SIG-M5 (cell line): ENCODE results near the gene NPAS3.

Source experiments
- DNase-seq: peaks from one replicate; lab custom pipeline; 2025; lab: John Stamatoyannopoulos, UW

NPAS3 gene

DNA sequence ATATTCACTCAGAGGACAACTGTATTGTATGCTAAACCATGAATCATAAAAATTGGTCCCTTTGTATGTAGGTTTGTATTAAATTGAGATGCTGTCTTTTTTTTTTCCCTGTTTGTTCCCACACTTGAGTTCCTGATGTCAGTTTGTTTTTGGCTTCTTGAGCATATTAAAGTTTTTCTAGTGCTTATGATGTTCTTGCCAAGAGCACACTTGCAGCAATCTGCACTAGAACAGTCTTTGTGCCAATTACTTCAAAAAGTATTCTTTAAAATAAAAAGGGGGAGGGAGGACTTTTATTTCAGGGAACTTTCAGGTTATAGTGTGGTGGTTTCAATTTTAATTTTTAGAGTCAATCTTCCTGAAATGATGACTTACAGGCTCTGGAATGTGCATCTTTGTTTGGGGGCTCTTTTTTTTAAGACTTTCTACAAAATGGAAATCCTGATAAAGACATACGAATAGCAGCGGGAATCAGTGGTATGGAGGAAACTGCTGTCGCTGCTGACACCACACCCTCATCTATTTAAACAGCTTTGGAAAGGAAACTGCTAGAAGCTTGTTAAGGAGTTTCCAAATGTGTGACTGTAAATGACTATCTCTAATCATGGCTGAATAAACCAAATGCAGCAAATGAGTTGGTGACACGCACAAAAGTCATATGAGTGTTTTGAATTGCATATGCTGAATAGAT, 823.6 kb downstream of the NPAS3 start:
- no peak for DNase-seq

DNA sequence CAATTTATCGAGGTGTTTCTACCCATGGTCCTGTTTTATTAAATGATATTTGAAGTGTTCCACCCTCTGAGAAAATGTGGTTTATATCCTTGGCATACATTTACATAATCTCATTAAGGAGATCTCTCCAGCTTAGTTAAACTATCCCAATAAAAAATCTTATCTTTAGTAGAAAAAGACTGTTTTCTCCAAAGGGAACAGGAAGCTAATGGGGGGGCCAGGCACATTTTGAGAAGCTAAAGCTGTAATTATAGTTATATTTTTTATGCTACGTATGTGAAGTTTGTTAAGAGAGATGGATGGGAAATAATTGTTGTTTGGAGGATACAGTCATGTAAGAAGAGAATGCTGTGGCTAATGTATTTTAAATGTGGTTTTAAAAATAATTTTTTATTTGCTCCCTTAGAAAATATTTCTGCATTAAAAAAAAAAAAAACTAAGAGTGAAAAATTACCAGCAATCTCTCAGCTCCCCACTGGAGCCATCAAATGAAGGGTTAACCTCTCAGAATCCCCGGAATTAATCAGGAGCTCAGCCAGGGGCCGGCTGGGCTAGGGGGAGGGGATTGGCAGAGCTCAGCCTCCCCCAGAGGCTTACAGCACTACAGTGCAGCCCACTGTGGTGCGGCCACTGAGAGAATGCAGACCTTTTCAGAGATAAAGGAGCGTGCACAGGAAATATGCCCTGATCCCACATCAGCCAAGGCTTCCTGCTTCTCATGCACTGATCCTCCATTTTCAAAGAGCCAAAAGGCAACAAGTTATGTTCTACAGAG, 826.4 kb downstream of the NPAS3 start:
- DNase-seq, result no peak

DNA sequence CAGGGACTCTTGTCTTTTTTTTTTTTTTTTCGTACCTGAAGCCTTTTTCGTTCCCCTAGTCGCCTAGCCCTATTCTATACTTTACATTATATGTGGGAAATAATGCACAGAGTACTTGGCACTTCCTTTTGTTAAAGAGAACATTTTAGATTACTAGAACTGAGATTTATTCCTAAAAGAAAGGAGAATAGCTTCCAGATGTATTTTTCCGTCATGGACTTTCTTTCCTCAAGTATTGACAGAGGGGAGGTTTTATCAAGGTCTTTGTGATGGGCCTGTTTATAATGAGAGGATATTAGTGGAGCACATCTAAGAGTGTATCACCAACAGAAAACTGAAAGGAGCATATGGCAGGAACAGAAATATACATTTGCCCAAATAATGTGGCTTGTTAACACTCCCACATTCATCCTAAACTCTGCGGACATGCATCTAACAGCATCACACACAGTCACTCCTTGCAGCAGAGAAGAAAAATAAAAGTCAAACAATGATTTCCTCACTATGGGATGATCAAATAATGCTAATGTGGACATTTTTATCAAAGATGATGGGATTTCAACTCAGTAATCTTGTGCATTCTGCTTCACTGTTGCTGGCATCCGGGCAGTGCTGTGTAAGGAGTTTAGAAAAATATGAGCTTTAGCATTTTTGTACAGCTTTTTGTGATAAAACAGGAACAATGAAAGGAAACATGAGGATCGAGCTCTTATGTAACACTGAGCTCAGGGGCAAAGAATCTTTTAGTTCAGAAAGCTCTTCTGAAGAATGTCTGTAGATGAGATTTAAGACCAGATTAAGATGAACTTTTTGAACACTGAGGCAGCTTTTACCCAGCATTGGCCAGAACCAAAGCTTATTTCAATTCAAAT, 829.1 kb downstream of the NPAS3 start:
- no peak for DNase-seq

DNA sequence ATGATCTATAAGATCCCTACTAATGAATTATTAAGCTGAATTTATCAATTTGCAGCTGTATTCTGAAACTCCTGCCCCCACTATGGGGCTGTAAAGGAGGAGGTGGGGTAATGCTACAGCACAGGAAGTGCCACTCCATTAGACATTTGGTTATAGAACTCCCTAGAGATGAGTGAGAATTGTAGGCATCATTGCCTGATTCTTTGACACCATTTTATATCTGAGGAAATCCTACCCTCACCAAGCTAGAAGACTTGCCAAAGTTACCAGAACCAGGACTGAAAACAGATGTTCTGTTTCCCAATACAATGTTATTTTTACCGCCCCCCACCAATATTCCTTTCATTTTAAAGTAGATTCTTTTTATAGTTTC, 829.8 kb downstream of the NPAS3 start:
- DNase-seq, result no peak

DNA sequence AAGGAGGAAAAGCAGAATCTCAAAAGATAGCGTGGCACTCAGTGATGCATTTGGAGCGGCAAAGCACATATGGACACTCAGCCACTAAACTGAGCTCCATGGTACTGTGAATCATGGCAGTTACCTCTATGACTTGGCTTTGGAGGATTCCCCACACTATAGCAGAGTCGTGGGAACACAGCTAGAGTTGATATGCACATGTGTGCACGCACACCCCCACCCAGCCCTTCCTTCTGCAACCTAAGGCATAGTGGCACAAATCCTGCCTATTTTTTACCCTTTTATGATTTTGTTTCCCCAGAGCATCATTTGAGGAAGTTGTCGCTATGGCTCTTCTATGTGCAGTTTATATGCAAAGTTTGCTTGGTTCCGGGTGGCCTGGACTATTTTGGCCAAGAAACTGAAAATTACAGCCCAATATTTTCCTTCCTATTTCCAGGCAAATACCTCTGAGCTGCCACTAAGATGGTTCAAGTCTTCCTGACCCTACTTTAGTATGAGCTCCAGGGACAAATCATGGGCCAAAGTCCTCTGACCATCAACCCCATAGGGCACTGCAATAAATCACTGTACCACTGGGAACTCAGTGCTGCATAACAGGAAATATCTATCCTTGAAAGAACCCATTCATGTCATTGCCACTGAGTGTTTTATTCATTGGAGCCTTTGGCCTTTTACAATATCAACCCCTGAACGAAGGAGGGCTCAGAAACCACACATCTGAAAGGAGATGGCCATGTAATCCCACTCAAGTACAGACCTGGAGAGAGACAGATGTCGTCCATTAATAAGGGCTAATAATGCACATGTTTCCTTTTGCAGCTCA, 834.7 kb downstream of the NPAS3 start:
- no peak for DNase-seq

DNA sequence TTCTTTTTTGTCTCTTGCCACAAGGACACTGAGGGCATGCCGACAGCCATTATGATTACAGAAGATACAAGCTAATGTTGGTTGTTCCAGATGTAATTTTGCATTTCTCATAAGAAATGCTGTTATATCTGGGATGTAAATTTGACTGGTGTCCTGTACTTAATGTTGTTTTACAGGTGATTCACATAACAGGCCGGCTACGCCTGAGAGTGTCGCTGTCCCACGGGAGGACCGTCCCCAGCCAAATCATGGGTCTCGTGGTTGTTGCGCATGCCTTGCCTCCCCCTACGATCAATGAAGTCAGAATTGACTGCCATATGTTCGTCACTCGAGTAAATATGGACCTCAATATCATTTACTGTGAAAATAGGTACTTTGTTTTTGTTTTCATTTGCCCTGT, 835.5 kb downstream of the NPAS3 start:
- DNase-seq, result no peak

DNA sequence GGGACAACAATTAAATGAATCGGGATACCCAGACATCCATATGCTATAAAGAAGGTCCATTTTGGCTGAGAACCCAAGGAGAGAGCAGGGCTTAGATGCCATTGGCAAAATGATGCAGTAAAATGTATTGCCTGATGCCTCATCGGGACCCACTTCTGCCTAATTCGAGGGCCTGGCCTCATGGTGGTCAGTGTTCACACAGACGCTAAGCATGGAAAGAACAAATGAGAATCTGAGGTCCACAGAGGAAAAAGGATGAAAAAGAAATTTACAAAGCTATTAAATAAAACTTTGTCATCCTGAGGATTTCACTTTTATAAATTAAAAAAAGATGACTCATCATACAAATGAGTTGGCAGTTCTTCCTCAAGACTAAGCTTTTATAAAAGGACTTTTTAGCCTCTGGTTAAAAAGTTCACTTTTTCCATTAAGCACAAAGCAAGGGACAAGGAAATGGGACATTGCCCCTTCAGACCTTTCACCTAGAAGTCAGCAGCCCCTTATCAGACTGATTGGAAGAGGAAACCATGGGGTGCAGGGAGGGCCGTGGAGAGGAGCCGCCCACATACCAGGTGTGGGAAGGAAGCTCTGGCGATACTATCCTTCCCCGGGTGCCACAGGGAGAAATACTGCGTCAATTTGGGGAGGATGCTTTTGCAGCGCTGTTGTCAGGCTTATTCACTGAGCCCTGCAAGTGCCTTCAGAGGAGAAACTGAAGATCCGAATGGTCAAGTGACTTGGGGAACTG, 836.2 kb downstream of the NPAS3 start:
- no peak for DNase-seq

DNA sequence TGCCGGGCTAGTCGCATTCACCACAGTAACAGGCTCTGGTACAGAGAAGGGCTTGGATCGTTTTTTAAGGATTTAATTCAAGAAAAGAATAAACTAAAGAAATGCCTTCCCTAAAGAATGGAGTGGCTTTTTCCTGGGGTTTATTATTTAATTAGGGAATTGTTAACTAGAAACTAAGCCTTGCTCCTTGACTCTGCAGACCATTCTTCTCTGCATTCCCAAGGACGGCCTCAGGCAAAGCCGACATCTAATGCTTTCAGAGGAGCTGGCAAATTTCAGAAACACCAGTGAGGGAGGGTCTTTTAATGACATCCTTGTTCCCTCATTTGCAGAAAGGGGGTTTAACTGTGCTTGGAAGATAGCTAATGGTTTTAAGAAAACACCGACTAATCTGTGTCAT, 838.2 kb downstream of the NPAS3 start:
- DNase-seq, result no peak

DNA sequence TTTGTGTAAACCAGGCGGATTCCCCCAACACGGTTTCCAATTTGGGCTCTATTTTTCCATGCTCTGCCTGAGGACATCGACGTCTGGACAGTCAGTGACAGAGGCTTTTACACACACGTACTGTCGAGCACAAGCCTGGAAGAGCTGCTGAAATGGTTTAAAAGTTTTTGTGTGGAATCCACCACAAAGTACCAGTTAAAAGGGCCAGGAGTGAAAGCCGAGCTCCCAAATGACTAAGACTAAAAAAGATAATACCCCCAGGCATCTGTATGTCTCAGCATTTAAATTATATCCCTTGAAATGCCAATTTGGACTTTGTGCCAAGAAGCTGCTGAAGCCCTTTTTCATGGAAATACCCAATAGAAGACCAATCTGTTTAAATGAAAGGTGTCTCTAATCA, 839.0 kb downstream of the NPAS3 start:
- DNase-seq, result no peak

DNA sequence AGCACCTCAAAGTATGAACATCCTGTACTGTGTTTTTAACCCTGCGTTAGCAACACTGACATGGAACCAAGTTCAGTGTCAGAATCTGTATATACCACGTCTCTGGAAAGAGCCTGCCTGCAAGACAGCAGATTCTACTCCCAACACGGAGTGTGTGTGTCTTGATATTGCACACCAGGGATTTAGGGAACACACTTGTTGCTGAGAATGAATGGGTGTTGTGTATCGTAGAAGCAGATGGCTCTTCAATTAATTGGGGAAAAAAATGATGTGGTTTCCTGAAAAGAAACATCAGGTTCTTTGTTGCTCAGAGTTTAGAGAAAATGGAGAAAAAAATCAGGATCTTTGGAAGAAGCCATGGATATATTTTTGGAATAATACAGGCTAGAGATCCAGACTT, 841.4 kb downstream of the NPAS3 start:
- no peak for DNase-seq

DNA sequence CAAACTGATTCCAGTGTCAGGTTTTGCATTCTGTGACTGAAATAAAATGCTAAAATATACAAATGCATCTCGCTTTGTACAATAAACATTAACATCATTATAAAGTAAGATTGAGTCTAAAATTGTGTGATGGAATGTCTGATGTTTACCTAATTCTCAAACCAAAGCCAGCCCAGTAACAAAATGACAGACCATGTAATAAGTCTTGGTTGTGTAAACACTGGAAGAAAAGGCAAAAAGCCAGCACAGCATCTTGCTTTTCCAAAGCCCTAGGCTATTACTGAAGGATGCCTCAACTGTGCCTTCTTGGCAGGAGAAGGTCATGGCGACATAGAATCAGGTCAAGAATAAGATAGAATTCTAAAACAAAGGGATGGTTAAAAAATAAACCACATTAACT, 842.6 kb downstream of the NPAS3 start:
- no peak for DNase-seq

DNA sequence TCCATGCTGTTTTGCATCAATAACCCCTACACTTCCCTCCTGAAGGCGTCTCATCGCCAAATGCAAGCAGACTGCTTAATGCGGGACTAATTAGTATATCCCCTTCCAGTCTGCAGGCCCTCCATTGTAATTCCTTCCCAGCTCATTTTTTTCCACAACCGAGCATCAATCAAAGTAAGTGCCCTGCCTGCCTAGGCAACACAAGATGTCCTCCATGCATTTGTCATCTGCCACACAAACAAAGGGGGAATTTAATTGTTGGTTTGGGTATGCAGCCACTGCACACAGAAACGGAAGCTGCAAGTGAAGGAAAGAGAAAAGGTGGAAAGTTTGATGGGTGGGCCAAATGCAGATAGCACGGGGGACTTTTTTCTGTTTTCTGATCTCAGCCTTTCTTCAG, 844.2 kb downstream of the NPAS3 start:
- no peak for DNase-seq

DNA sequence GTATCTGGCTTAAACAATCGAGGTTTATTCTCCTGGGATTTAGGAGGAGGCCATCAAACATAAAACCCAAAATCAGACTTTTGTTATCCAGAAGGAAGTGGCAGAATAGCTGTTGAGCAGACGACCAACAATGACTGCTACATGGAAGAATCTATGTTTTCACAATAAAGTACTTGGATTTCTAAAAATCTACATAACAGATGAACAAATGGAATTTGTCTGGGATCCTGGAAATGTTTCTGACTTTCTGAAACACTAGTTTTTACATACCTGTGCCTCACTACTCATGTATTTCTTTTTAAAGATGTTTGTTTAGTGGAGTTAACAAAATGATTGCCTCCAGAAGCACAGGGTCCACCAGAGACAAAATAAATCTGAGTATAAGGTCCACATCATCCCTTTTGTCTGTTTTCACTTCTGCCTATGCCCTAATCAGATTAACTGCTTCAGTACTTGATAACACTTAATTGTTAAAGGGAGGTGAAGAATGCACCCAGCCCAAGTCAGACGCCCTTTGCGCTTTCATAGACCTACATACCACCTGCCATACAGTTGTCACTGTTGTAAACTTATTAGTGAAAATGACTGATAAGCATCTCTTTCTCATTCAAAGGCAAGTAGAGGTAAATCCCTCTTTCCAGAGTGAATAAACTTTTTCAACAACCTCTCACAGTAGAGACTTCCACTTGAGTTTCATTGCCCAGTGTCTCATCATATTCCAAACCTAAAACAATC, 847.6 kb downstream of the NPAS3 start:
- no peak for DNase-seq

DNA sequence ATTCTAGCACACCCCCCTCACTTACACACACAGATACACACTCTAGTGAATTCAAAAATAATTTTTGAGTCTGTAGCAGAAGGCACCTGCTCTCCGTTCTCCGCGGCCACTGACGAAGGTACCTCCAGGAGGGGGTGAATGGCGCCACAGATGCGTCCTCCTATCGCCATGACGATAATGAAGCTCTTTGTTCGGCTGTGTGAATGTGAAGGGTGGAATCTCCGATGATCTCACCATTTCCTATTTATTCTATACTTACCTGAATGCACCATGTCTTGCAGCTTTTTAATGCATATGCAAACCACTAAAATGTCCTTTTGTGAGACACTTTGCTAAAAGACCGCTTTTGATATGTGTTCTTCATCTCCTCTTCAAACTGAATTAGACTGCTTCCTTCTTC, 849.5 kb downstream of the NPAS3 start:
- DNase-seq, result no peak

DNA sequence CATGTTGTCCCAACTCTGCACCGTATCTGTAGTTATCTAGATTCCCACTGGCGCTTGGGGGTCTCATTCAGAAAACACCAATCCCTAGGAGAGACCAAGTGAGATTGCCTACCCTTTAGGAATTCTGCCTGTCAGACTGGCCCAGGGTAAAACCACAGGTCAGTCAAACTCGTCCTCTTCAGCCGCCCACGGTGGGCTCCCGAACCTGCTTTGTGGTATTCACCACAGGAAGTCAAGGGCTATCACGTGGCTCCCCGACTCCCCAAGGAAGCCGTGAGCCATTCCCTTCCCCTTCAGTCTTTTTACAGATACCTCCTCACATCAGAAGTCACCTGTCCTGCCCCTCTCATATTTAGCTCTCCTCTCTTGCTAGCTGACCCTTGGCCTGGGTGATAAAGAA, 852.3 kb downstream of the NPAS3 start:
- DNase-seq, result no peak

DNA sequence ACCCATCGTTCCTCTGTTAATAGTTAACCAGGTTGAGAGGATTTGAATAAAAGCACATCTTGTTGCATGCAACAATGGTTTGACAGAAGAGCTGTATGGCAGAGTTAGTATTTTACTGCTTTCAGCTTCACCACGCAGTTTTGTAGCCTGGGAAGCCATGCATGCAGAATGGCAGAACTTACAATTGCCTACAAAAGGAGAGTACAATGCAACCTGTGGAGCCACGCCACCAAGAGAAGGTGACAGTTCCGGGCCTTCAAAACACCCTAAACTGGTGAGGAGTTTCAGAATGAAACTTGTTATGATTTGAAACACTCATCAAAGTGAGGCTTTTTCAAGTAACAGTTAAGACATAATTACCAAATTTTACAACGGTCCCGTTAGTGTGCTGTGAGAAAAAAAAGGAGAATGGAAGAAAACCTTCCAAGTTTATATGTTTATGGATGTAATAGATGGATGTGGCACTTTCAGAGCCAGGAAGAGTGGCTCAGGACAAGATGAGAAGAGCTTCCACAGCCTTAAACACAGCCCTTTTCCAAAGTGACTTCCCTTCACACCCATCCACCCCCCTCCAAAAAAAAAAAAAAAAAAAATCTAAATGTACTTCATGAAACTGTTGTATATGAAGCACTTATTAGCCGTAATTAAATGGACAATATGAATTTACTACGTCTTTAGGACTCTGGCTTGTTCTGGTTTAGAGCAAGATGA, 853.5 kb downstream of the NPAS3 start:
- DNase-seq, result no peak

DNA sequence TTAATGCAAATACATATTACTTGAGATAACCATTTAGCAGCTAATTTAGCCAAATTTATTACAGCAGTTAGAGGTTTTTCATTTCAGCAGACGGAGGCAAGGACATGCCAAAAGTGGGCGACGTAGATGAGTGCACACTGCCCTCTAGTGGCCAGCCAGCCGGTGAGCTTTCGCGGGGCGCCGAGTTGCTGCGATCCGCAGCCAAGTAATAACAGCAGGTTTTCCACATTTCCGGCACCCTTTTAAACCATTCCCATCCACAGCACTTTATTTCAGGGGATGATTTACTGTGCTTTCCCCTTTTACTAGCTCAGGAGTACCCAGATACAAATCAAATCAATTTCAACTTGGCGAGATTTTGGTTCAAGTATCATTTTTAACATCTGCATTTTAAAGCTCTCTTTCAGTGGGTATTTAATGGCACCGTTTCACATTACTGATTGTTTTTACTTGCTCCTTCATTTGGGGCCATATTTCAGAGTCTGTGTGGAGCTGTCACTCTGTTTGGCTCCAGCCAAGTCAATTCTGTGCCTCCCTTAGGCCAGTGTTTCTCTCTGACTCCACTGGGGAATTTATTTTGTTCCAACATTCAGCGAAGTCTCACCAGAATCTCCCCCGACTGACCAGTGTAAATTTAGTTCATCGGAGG, 854.2 kb downstream of the NPAS3 start:
- no peak for DNase-seq

DNA sequence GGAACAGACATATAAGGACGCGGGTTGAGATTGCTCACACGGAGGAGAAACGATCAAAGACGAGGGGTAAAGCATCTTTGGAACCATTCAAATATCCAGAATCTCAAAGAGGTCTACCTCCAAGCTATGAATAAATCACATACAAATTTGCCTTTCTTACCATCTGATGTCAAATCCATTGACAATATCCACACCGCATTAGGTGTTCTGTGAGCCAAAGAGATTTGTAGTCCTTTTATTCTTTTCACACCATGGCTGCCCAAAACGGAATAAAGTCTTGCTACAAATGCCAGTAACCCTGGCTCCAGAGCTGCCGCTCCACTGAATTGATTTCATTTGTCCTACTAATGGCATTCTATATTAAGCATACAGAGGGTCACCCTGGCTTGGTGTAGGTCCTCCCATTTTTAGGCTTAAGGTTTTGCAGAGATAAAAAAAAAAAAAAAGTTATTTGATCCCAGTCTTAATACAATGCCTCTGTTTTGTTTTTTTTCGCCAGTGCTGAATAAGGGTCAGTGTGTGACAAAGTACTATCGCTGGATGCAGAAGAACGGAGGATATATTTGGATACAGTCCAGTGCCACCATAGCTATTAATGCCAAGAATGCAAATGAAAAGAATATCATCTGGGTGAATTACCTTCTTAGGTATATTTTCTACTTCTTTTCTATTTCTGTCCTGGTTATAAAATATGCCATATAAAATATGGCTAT, 854.9 kb downstream of the NPAS3 start:
- no peak for DNase-seq

DNA sequence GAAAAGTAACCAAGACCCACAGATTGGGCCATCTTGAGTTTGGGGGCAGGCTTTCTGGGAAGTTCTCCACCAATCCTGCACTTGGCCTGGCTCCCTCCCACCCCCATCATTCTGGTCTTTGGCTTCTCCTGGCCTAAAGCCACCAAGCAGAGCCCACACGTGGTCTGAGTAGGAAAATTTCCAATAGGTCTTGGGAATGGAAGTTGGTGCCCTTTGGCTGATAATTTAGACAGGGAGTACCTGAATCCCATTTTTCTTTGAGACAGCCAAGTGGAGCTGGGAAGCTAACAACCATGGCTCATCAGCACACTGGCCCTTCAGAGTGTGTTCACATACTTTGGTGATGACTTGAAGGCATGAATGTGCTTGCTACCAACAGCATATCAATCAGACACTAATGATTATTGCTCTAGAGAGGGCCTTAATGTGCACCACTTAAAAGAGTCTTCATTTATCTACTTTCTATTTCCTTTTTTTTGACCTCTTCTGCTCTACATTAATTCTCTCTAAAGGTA, 856.2 kb downstream of the NPAS3 start:
- no peak for DNase-seq
